ENCODE data around the gene LRRC3. TPM values are rescaled to one million over a fixed set of nuclear protein-coding genes. Genes with fewer than 3 reads are reported as not detected.

The LRRC3 gene
- total RNA-seq, 1 experiment from 2014 or later = 5.7 TPM

- no peaks in the 10 kb centered on the region for H3K36me3 Mint-ChIP-seq
- ChIA-PET CTCF (interaction anchor here (0.5 to 2.1 kb wide), 16 partner anchors 10 to 616 kb away, joined by 3 to 31 read pairs (median 4); partner anchors contain the start of gene LRRC3), POLR2A (no interaction called here)
- no peaks in the 10 kb centered on the region for H3K4me1 Mint-ChIP-seq
- TF ChIP-seq NFE2L1 (CRISPR knock-in tag; IDR thresholded peaks at IDR 0.05) (no peak), HMGA2 (CRISPR knock-in tag; IDR thresholded peaks at IDR 0.05) (no peak), FOXK1 (CRISPR knock-in tag; IDR thresholded peaks at IDR 0.05) (no peak), OVOL2 (CRISPR knock-in tag; IDR thresholded peaks at IDR 0.05; ENCODE audit: borderline replicate concordance) (no peak), TCF7 (CRISPR knock-in tag; IDR thresholded peaks at IDR 0.05; ENCODE audit: low read depth) (no peak), FOXJ3 (CRISPR knock-in tag; IDR thresholded peaks at IDR 0.05; ENCODE audit: borderline replicate concordance) (no peak), JAZF1 (CRISPR knock-in tag; IDR thresholded peaks at IDR 0.05) (no peak), CREM (CRISPR knock-in tag; IDR thresholded peaks at IDR 0.05) (no peak), ATF3 (CRISPR knock-in tag; conservative IDR thresholded peaks at IDR 0.05) (no peak), USF2 (CRISPR knock-in tag; IDR thresholded peaks at IDR 0.05) (no peak), ATF1 (CRISPR knock-in tag; IDR thresholded peaks at IDR 0.05) (no peak), ZNF232 (CRISPR knock-in tag; IDR thresholded peaks at IDR 0.05) (no peak), ZNF416 (CRISPR knock-in tag; IDR thresholded peaks at IDR 0.05) (no peak), SP1 (CRISPR knock-in tag; conservative IDR thresholded peaks at IDR 0.05) (no peak), MLX (CRISPR knock-in tag; IDR thresholded peaks at IDR 0.05) (no peak), ZNF512 (CRISPR knock-in tag; IDR thresholded peaks at IDR 0.05; ENCODE audit: borderline replicate concordance) (no peak)
- TF ChIP-seq, protein P1, sequence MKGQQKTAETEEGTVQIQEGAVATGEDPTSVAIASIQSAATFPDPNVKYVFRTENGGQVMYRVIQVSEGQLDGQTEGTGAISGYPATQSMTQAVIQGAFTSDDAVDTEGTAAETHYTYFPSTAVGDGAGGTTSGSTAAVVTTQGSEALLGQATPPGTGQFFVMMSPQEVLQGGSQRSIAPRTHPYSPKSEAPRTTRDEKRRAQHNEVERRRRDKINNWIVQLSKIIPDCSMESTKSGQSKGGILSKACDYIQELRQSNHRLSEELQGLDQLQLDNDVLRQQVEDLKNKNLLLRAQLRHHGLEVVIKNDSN (CRISPR knock-in tag; IDR thresholded peaks at IDR 0.05) = no peak
- TF ChIP-seq, protein P2, sequence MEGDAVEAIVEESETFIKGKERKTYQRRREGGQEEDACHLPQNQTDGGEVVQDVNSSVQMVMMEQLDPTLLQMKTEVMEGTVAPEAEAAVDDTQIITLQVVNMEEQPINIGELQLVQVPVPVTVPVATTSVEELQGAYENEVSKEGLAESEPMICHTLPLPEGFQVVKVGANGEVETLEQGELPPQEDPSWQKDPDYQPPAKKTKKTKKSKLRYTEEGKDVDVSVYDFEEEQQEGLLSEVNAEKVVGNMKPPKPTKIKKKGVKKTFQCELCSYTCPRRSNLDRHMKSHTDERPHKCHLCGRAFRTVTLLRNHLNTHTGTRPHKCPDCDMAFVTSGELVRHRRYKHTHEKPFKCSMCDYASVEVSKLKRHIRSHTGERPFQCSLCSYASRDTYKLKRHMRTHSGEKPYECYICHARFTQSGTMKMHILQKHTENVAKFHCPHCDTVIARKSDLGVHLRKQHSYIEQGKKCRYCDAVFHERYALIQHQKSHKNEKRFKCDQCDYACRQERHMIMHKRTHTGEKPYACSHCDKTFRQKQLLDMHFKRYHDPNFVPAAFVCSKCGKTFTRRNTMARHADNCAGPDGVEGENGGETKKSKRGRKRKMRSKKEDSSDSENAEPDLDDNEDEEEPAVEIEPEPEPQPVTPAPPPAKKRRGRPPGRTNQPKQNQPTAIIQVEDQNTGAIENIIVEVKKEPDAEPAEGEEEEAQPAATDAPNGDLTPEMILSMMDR (IDR thresholded peaks at IDR 0.05) = no peak
- no peak for DNase-seq (ENCODE audit: low spot score)
- H3K9me3 Mint-ChIP-seq = 0 out of 2 replicates have a peak, but pooled peaks cover 6% of the 10 kb centered on the region
- H3K27me3 Mint-ChIP-seq (ENCODE audit: low read depth) = no peaks in the 10 kb centered on the region
- H3K4me3 Mint-ChIP-seq = no peak overlapping the region
- no peak overlapping the region for H3K27ac Mint-ChIP-seq
- ATAC-seq = no peak
Observed at GRCh38 chr21:44445145-44445812, 10.0 kb upstream of the LRRC3 start.

- no peak for DNase-seq (ENCODE audit: low spot score)
- H3K4me3 Mint-ChIP-seq = no peak overlapping the region
- ChIA-PET CTCF (no interaction called here), POLR2A (no interaction called here)
- peaks cover 11% of the 10 kb centered on the region for H3K27me3 Mint-ChIP-seq (ENCODE audit: low read depth)
- H3K4me1 Mint-ChIP-seq = no peaks in the 10 kb centered on the region
- H3K27ac Mint-ChIP-seq = no peak overlapping the region
- TF ChIP-seq SOX15 (CRISPR knock-in tag; IDR thresholded peaks at IDR 0.05) = no peak
- no peak for TF ChIP-seq ZNF138 (CRISPR knock-in tag; conservative IDR thresholded peaks at IDR 0.05)
- no peak for TF ChIP-seq E2F1 (CRISPR knock-in tag; IDR thresholded peaks at IDR 0.05)
- no peak for TF ChIP-seq FOXK1 (CRISPR knock-in tag; IDR thresholded peaks at IDR 0.05)
- no peaks in the 10 kb centered on the region for H3K36me3 Mint-ChIP-seq
- no peak for ATAC-seq
- H3K9me3 Mint-ChIP-seq = 0 out of 2 replicates have a peak, but pooled peaks cover 6% of the 10 kb centered on the region
Observed at GRCh38 chr21:44448651-44449131, 6.6 kb upstream of the LRRC3 start.
